GM21515 (cell line): ENCODE measurements around the gene CCDC117.
"Not testable (repeated sequence)": the region's sequence is repeated elsewhere in the genome, so short reads cannot be mapped to it uniquely, and the experiment has no call there.

Experiments
- ATAC-seq: cut with Tn5 transposase; IDR thresholded peaks from one replicate; pipeline ENCODE4 v1.9.1; 2021; ENCODE audit not compliant: unreplicated experiment

CCDC117 gene

DNA sequence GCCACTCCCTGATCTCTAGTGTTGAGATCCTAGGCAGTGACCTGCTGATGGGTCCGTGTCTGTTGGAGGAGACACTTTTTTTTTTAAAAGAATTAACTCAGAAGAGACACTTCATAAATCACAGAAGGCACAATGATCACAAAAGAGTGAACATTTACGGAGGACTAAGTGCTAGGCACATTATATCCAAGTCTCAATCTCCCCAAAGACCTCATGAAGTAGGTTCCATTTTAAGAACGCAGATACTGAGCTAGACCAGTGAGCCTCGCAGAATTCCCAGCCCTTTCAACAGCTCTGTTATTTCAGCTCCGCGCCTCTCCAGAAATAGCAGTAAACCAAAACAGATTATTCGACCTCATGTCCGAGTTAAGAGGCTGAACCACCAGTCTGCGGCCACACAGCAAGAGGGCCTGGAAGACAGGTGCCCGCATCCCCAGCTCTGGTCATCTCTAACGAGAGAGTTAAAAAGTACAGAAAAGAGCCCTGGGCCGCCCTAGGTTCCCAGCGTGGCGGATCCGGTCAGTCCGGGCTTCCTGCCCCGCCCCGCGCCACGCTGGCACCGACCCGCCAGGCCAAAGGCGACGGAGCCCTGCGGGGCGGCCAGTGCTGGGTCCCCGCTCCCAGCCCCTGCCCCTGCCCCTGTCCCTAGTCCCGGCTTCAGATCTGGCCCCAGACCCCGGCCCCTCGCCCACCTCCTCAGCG is 27.3 kb downstream of the CCDC117 start:
- peak; percentile 21 for ATAC-seq

GRCh38 chr22:28800308-28801041 is 28.0 kb downstream of the CCDC117 start, which contains the start of gene XBP1:
TSS of gene XBP1 (minus strand) at chr22:28800569.
- peak; percentile 72 for ATAC-seq

DNA sequence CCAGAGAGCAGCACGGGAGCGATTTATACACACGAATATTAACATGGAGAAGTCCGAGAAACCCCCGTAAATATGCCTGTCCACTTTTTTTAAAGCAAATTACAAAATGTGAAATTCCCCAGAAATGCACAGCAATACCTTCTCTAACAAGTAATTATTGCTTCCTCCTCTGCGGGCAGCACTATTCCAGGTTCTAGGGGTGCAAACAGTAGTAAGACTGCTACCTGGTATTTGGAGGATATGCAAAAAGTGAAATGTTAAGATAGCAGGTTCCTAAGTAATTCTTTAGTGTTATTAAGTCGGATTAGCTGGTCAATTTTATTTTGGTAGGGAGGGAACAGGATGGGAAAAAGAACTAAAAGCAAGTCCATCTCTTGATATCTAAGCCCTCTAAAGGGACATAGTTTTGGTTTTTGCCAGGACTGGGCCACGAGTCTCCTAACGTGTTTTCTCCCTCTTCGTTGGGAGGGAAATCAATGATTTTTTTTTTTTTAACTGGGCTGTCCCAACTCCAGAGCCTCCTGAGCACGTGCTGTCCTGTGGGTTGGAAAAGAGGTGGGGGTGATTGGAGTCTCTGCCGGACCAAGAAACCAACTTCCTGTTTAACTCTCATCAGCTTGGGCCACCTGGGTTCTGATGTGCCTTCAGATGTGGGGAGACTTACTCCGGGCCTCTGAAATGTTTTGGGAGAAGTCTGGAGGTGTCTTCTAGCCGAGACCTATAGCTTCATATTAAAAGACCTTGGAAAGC is 29.5 kb downstream of the CCDC117 start:
- ATAC-seq: no peak

DNA sequence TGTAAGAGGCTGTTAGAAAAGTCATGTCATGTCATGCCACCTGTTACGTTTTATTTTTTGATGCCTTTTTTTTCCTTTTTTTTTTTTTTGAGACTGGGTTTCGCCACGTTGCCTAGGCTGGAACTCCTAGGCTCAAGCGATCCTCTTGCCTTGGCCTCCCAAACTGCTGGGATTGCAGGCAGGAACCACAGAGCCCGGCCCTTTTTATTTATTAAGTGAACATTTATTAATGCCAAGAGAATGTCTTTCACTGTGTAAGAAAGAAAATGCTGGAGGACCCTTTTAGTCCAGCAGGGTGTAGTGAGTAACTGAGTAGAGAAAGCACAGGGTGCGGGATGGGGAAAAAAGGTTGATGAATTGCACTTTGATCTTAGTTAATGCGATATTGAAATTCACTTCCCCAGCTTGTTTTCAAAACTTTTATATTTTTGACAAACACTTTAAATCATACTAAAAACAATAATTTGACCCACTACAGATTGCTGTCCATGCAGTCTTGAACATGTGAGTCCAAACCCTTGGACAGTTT is 30.2 kb downstream of the CCDC117 start:
- no peak for ATAC-seq

DNA sequence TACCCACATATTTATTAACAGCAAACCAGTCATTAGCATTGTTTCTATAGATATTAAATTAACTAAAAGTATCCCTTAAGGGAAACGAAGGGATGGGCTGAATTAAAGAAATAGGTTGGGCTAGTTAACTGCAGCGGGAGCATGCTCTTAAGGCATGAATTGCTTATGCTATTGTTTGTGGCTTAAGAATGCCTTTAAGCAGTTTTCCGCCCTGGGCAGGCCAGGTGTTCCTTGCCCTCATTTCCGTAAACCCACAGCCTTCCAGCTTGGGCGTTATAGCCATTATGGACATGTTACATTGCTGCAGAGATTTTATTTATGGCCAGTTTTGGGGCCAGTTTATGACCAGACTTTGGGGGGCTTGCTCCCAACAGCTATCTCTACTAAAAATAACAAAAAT is 32.9 kb downstream of the CCDC117 start:
- ATAC-seq: not testable (repeated sequence)

GRCh38 chr22:28808716-28809355 is 36.3 kb downstream of the CCDC117 start:
- ATAC-seq: no peak

DNA sequence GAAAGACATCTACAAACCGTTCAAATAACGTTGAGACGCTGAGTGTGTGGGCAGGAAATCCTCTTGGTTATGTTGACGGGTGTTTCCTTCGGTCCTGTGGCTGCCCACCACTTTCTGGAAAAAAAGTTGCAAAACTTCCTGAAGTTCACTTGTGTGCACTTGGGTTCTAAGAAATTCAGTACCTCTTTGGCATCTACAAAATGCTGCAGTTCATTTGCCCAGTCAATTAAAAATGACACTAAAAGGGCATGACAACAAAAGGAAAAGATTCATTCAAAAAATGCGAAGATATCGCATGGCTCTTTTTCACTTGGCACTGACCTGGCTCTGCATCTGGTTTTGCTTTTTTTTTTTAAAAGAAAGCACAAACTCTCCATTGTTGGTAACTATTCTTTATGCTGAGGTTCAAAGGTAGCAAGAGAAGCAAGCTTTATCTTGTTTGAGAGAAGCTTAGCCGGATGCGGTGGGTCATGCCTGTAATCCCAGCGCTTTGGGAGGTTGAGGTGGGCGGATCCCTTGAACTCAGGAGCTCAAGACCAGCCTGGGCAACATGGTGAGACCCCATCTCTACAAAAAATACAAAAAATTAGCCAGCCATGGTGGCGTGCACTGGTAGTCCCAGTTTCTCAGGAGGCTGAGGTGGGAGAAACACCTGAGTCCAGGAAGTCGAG is 38.5 kb downstream of the CCDC117 start:
- no peak for ATAC-seq

DNA sequence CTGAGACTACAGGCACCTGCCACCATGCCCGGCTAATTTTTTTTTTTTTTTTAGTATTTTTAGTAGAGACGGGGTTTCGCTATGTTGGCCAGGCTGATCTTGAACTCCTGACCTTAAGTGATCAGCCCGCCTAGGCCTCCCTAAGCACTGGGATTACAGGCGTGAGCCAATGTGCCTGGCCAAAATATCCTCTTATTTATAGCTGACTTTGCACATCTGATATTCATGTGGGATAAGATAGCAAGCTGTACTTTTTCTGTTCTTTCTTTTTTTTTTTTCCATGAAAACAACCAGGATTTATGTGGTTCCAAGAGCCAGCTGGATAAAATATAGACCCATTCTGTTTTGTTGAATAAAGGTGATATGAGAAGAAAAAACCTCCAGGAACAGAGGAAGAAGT is 40.0 kb downstream of the CCDC117 start:
- no peak for ATAC-seq

- ATAC-seq: no peak
These were observed 41.5 kb downstream of the CCDC117 start for GRCh38 chr22:28813772-28814518.

GRCh38 chr22:28815111-28815510 is 42.6 kb downstream of the CCDC117 start:
- no peak for ATAC-seq

GRCh38 chr22:28815729-28816128 is 43.2 kb downstream of the CCDC117 start:
- ATAC-seq: no peak

- ATAC-seq: no peak
These were observed 44.6 kb downstream of the CCDC117 start for GRCh38 chr22:28817064-28817463.

DNA sequence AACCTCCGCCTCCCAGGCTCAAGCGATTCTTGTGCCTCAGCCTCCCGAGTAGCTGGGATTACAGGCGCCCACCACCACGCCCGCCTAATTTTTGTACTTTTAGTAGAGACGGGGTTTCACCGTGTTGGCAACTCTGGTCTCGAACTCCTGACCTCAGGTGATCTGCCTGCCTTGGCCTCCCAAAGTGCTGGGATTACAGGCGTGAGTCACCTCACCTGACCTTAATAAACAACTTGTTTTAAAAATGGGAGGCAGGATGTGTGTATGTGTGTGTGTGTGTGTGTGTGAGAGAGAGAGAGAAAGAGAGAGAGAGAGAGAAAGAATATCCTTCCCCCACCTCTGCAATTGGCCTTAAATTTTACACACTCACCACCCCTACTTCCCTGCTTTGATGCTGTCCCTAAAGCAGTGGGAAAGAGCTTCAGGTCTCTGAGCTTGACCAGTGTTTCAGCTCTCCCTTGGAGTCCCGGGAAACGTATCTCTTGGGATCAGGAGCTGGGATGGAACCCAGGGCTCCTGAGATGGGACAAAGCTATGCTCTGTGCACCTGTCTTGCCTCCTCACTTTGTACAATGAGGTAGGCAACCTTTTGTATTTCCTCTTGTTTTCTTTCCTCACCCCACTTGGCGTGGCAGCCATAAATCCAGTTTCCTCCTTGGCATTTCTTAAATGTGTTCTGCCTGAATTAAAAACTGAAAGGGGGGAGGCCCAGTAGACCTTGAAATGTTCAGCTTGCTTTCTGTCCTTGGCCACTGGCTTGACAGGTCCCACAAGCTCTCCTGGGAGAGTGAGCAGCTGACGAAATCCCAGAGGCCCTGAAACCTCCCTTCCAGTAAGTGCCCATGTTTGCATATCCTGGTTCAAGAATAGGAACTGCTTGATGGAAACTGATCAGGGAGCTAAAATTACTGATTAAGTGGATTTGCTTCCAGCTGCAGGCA is 45.7 kb downstream of the CCDC117 start:
- ATAC-seq: no peak

- no peak for ATAC-seq
These were observed 47.0 kb downstream of the CCDC117 start for GRCh38 chr22:28819253-28820096.

DNA sequence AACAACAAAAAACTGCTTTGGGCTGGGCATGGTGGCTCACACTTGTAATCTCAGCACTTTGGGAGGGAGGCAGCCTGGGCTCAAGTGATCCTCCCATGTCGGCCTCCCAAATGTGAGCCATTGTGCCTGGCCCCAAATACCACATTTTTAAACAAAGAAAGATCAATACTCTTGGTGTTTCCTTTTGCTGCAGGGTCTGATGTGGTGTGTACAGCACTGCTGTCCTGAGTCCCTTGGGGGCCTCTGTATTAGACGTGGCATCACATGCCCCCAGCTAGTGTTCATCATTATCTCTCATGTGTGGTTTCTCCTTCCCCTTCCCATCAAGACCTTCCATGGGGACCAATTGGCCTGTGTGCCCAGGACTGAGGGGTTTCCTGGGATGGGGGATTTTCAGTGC is 48.4 kb downstream of the CCDC117 start:
- ATAC-seq: no peak

DNA sequence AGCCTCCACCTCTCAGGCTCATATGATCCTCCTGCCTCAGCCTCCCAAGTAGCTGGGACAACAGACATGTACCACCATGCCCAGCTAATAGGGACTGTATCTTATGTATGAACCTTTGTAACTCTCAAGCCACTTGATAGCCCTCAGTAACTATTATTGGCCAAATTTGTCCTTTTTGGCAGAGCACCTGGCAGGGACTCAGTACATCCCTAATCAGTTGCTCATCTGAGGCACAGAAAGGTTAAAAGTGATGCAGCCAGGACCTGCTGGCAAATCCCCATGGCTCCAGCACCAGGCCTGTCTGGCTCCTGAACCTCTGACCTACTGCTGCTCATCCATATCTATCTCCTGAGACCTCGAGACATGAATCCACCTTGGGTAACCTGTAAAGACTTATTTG is 49.0 kb downstream of the CCDC117 start:
- no peak for ATAC-seq

DNA sequence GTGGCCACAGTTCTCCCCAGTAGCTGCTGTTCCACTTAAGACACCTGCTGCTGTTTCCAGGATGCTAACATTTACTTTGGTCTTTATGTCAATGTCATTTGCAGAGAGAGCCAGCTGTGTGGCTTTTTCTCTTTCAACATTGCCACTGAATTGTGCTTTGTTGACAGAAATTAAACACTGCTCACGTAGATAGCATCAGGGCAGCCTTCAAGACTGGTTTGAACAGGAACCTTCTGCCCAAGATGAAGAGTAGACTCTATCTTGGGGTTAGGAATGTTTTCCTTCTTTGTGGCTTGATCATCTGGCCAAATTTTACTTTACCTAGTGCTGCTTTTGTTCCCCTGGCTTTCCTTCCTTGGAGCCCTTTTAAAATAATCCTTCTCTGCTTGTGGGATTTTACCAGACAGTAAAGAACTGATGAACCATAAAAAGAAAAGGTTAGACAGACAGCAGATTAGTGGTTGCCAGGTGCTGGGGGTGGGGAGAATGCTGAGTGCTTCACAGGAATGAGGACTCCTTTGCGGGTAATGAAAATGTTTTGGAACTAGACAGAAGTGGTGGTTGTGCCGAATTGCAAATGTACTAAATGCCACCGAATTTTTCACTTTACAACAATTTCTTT is 50.5 kb downstream of the CCDC117 start:
- ATAC-seq: no peak
